HepG2 (cell line): ENCODE results near the gene ZC3H4. TPM values are rescaled to one million over a fixed set of nuclear protein-coding genes. Genes with fewer than 3 reads are reported as not detected.

ENCODE experiments used
- ADNP ChIP-seq: sonication (generic); formaldehyde crosslinking; IDR thresholded peaks from 2 replicates; pipeline ENCODE4 v1.4.0; 2020; ENCODE audit warnings: missing genetic modification reagents
- ATAD3A ChIP-seq: sonication (generic); formaldehyde crosslinking; IDR thresholded peaks from 2 replicates; pipeline ENCODE4 v1.4.0; 2020; ENCODE audit warnings: missing genetic modification reagents
- CCDC6 ChIP-seq: sonication (generic); formaldehyde crosslinking; IDR thresholded peaks from 2 replicates; pipeline ENCODE4 v1.8.1; 2022; ENCODE audit warnings: mild to moderate bottlenecking, missing genetic modification reagents, moderate library complexity
- FOSL1 ChIP-seq: sonication (generic); formaldehyde crosslinking; IDR thresholded peaks from 2 replicates; pipeline ENCODE4 v1.9.0; 2021; ENCODE audit warnings: missing genetic modification reagents, borderline replicate concordance
- HNRNPH1 ChIP-seq: fragments of 200-400 bp; formaldehyde crosslinking; optimal IDR thresholded peaks from 2 replicates; pipeline ENCODE3; 2017; ENCODE audit warnings: mild to moderate bottlenecking, low read depth, low read length
- KLF12 ChIP-seq: sonication (generic); formaldehyde crosslinking; IDR thresholded peaks from 2 replicates; pipeline ENCODE4 v1.4.0; 2020; ENCODE audit warnings: missing genetic modification reagents, borderline replicate concordance
- MAZ ChIP-seq, 2 experiments: sonication (generic) in 1 of 2; formaldehyde crosslinking in 1 of 2; IDR thresholded peaks; 2 replicates each; pipeline versions ENCODE4 v1.5.0 to v1.6.1; 2012 to 2020; ENCODE audit warnings: low read depth in 2 of 2, mild to moderate bottlenecking in 2 of 2, borderline replicate concordance in 1 of 2, improper control_type of control experiment in 1 of 2, low read length in 1 of 2, missing genetic modification reagents in 1 of 2, moderate library complexity in 1 of 2
- MTA1 ChIP-seq: sonication (generic); formaldehyde crosslinking; IDR thresholded peaks from 2 replicates; pipeline ENCODE4 v1.4.0; 2020; ENCODE audit warnings: missing genetic modification reagents, mild to moderate bottlenecking, borderline replicate concordance
- MTF1 ChIP-seq: sonication (generic); formaldehyde crosslinking; IDR thresholded peaks from 2 replicates; pipeline ENCODE4 v1.5.0; 2020; ENCODE audit warnings: missing genetic modification reagents
- NCOA2 ChIP-seq: sonication (generic); formaldehyde crosslinking; IDR thresholded peaks from 2 replicates; pipeline ENCODE4 v1.8.0; 2022; ENCODE audit warnings: inconsistent platforms
- RXRB ChIP-seq: IDR thresholded peaks from 2 replicates; pipeline ENCODE4 v1.6.1; 2016; ENCODE audit warnings: borderline replicate concordance, missing genetic modification reagents, missing compliant biosample characterization
- TFAP4 ChIP-seq: sonication (generic); IDR thresholded peaks from 2 replicates; pipeline ENCODE4 v1.6.1; 2016; ENCODE audit warnings: low read depth, borderline replicate concordance
- ZBTB37 ChIP-seq: sonication (generic); formaldehyde crosslinking; IDR thresholded peaks from 2 replicates; pipeline ENCODE4 v1.4.0; 2020; ENCODE audit warnings: mild to moderate bottlenecking, missing genetic modification reagents
- ZBTB43 ChIP-seq: sonication (generic); formaldehyde crosslinking; conservative IDR thresholded peaks from 2 replicates; pipeline ENCODE4 v1.4.0; 2020; ENCODE audit warnings: missing genetic modification reagents
- ZMYM3 ChIP-seq: sonication (generic); formaldehyde crosslinking; IDR thresholded peaks from 2 replicates; pipeline ENCODE4 v1.5.1; 2020; ENCODE audit warnings: mild to moderate bottlenecking, missing genetic modification reagents
- ZNF225 ChIP-seq: sonication (generic); formaldehyde crosslinking; IDR thresholded peaks from 2 replicates; pipeline ENCODE4 v1.4.0; 2020; ENCODE audit warnings: mild to moderate bottlenecking, missing genetic modification reagents
- ZNF292 ChIP-seq: sonication (generic); formaldehyde crosslinking; IDR thresholded peaks from 2 replicates; pipeline ENCODE4 v1.8.1; 2022; ENCODE audit warnings: mild to moderate bottlenecking, low read depth, missing genetic modification reagents, borderline replicate concordance
- ZNF33A ChIP-seq: sonication (generic); formaldehyde crosslinking; IDR thresholded peaks from 2 replicates; pipeline ENCODE4 v1.5.1; 2020; ENCODE audit warnings: missing genetic modification reagents, mild to moderate bottlenecking, moderate library complexity, borderline replicate concordance
- ZNF543 ChIP-seq: sonication (generic); formaldehyde crosslinking; IDR thresholded peaks from 2 replicates; pipeline ENCODE4 v1.4.0; 2020; ENCODE audit warnings: mild to moderate bottlenecking, missing genetic modification reagents
- ZNF550 ChIP-seq: sonication (generic); formaldehyde crosslinking; IDR thresholded peaks from 2 replicates; pipeline ENCODE4 v1.4.0; 2020; ENCODE audit warnings: mild to moderate bottlenecking, missing genetic modification reagents, borderline replicate concordance
- ZNF562 ChIP-seq: sonication (generic); formaldehyde crosslinking; IDR thresholded peaks from 2 replicates; pipeline ENCODE4 v1.8.0; 2022; ENCODE audit warnings: missing genetic modification reagents, borderline replicate concordance
- ZNF629 ChIP-seq: sonication (generic); formaldehyde crosslinking; conservative IDR thresholded peaks from 2 replicates; pipeline ENCODE4 v1.5.0; 2020; ENCODE audit warnings: missing genetic modification reagents
- ZNF713 ChIP-seq: sonication (generic); formaldehyde crosslinking; IDR thresholded peaks from 2 replicates; pipeline ENCODE4 v1.4.0; 2020; ENCODE audit warnings: mild to moderate bottlenecking, missing genetic modification reagents
- ZNF792 ChIP-seq: IDR thresholded peaks from 2 replicates; pipeline ENCODE4 v1.6.1; 2016
- polyA plus RNA-seq, 8 experiments: library from polyadenylated mRNA; depleted of rRNA in 3 of 8; stranded (reverse) in 7 of 8; unstranded in 1 of 8; fragments of >200 nt; fragmentation: Illumina TruSeq in 4 of 8; extraction: Trizol in 4 of 8; gene quantifications; 2 replicates each; pipeline versions ENCODE4 v1.2.1 to v1.2.3, GENCODE V29; 2011 to 2016; ENCODE audit warnings: low read depth in 4 of 8, missing spikeins in 1 of 8, mixed read lengths in 1 of 8; ENCODE audit not compliant: insufficient read depth in 1 of 8
- total RNA-seq, 5 experiments: library from RNA; depleted of rRNA; stranded (reverse); fragments of >200 nt; fragmentation: Illumina TruSeq; extraction: Trizol; gene quantifications; 2 replicates each; pipeline ENCODE4 v1.2.3, GENCODE V29; 2016; ENCODE audit warnings: low read depth in 1 of 5
- TF ChIP-seq, protein P1 (sequence below): sonication (generic); formaldehyde crosslinking; IDR thresholded peaks from 2 replicates; pipeline ENCODE4 v1.8.1; 2023; ENCODE audit warnings: mild to moderate bottlenecking, inconsistent platforms, moderate library complexity, missing genetic modification reagents, borderline replicate concordance

Gene ZC3H4
- total and polyA plus RNA-seq, 2 of the 13 experiments (the other 11 are each of a cell fraction or from before 2014, with no cell fraction given): 1.8 to 10.7 TPM

- TF ChIP-seq KLF12 (CRISPR knock-in tag) (no peak), FOSL1 (CRISPR knock-in tag) (peak; percentile 62; the same call in 1 of the 2 replicates), ATAD3A (CRISPR knock-in tag) (no peak), ZNF292 (no peak), MTA1 (CRISPR knock-in tag) (no peak), ZNF33A (no peak), ZNF562 (CRISPR knock-in tag) (no peak), ZNF629 (no peak), ZNF550 (CRISPR knock-in tag) (no peak), MAZ (IDR thresholded peaks at IDR 0.05; ENCODE audit: borderline replicate concordance, low read depth, low read length) (no peak), MAZ (CRISPR knock-in tag; IDR thresholded peaks at IDR 0.05; ENCODE audit: low read depth) (no peak), TFAP4 (peak; percentile 50; the same call in 1 of the 2 replicates), ZBTB37 (no peak), MTF1 (CRISPR knock-in tag) (no peak), NCOA2 (CRISPR knock-in tag) (peak; percentile 71), RXRB (CRISPR knock-in tag) (peak; percentile 87), ZBTB43 (CRISPR knock-in tag) (no peak; the same call in 1 of the 2 replicates), ADNP (CRISPR knock-in tag) (no peak), CCDC6 (CRISPR knock-in tag) (peak; percentile 56; the same call in 1 of the 2 replicates), ZMYM3 (no peak), ZNF543 (CRISPR knock-in tag) (no peak), ZNF713 (CRISPR knock-in tag) (no peak), ZNF792 (CRISPR knock-in tag) (peak; percentile 61), ZNF225 (CRISPR knock-in tag) (no peak), HNRNPH1 (no peak)
- TF ChIP-seq, protein P1, sequence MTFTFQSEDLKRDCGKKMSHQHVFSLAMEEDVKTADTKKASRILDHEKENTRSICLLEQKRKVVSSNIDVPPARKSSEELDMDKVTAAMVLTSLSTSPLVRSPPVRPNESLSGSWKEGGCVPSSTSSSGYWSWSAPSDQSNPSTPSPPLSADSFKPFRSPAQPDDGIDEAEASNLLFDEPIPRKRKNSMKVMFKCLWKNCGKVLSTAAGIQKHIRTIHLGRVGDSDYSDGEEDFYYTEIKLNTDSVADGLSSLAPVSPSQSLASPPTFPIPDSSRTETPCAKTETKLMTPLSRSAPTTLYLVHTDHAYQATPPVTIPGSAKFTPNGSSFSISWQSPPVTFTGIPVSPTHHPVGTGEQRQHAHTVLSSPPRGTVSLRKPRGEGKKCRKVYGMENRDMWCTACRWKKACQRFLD (CRISPR knock-in tag): no peak
Observed at GRCh38 chr19:47107202-47107952, 6.2 kb downstream of the ZC3H4 start (continued).
